ENCODE data around the gene SINHCAF.

Gene SINHCAF

GRCh38 chr12:31353750-31354708 is 28.1 kb upstream of the SINHCAF start:
- TF ChIP-seq, protein P1, sequence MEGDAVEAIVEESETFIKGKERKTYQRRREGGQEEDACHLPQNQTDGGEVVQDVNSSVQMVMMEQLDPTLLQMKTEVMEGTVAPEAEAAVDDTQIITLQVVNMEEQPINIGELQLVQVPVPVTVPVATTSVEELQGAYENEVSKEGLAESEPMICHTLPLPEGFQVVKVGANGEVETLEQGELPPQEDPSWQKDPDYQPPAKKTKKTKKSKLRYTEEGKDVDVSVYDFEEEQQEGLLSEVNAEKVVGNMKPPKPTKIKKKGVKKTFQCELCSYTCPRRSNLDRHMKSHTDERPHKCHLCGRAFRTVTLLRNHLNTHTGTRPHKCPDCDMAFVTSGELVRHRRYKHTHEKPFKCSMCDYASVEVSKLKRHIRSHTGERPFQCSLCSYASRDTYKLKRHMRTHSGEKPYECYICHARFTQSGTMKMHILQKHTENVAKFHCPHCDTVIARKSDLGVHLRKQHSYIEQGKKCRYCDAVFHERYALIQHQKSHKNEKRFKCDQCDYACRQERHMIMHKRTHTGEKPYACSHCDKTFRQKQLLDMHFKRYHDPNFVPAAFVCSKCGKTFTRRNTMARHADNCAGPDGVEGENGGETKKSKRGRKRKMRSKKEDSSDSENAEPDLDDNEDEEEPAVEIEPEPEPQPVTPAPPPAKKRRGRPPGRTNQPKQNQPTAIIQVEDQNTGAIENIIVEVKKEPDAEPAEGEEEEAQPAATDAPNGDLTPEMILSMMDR (IDR thresholded peaks at IDR 0.05; ENCODE audit: insufficient read depth, missing control alignments), result no peak
- DNase-seq (ENCODE audit: insufficient read length, low spot score), result no peak
- peak; percentile 73 for FAIRE-seq

DNA sequence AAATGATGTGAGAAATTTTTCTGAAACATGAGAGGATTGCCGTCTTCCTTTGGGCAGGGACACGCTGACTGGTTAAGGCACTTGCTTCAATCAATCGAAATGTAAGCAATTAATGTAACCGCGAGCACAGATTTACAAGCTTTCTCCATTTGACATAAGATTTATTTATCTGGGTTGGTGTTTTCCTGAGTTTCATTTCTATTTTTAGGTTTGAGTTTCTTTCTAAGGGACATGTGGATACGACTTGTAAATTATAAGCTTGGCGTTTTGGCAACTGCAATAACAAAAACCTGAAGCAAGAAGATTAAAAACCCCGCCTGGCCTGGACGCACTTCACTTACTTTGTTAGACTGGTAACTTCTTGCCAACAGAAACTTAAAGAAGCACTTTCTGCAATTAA is 20.3 kb upstream of the SINHCAF start:
- FAIRE-seq (no peak), DNase-seq (ENCODE audit: insufficient read length, low spot score) (no peak)
- TF ChIP-seq, protein P1 (IDR thresholded peaks at IDR 0.05; ENCODE audit: insufficient read depth, missing control alignments), result no peak

GRCh38 chr12:31343139-31343538 is 17.2 kb upstream of the SINHCAF start:
- DNase-seq (ENCODE audit: insufficient read length, low spot score) (no peak), FAIRE-seq (no peak)
- TF ChIP-seq, protein P1 (IDR thresholded peaks at IDR 0.05; ENCODE audit: insufficient read depth, missing control alignments), result no peak

DNA sequence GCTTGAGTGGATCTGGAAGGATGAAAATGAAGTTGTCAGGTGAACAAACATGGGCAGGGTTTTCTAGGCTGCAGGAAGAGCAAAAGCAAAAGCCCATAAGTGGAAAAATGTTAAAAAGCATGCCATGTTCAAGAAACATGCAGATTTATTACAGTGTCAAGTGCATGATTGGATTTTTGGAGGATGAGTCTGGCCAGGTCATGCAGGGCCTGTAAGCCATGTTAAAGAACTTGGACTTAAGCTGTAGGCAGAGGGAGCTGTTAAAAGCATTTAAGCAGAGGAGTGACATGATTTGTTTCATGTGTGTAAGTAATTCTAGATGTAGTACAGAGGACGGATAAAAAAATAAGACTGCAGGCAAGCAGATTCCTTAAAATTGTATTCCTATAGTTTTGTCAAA is 16.3 kb upstream of the SINHCAF start:
- TF ChIP-seq, protein P1 (IDR thresholded peaks at IDR 0.05; ENCODE audit: insufficient read depth, missing control alignments), result no peak
- no peak for FAIRE-seq
- DNase-seq (ENCODE audit: insufficient read length, low spot score), result no peak

GRCh38 chr12:31339831-31340622 is 14.1 kb upstream of the SINHCAF start:
- DNase-seq (ENCODE audit: insufficient read length, low spot score) (no peak), FAIRE-seq (no peak)
- TF ChIP-seq, protein P1 (IDR thresholded peaks at IDR 0.05; ENCODE audit: insufficient read depth, missing control alignments), result no peak

DNA sequence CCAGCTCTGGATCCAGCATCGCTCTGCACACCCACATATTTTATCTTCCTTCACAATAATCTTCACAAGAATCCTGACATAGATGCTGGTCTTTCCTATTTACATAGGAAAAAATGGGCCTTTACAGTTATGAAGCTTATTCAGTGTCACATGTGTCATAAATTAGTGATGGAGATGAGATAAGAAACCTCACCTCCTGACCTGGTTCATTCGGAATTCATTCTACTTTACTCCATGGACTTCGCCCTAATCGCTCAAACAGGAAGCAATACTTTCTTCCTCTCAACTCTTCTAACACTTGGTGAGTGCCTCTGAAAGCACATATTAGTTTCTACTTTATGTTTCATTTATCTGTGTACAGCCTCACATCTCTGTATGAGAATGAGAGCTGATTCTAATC is 12.0 kb upstream of the SINHCAF start:
- DNase-seq (ENCODE audit: insufficient read length, low spot score) (no peak), FAIRE-seq (no peak)
- TF ChIP-seq, protein P1 (IDR thresholded peaks at IDR 0.05; ENCODE audit: insufficient read depth, missing control alignments), result no peak
